Measurements from ENCODE around the gene TMEM120A. TPM values are rescaled to one million over a fixed set of nuclear protein-coding genes. Genes with fewer than 3 reads are reported as not detected.

Gene TMEM120A
- total RNA-seq, 1 experiment from 2014 or later = 71.0 TPM

DNA sequence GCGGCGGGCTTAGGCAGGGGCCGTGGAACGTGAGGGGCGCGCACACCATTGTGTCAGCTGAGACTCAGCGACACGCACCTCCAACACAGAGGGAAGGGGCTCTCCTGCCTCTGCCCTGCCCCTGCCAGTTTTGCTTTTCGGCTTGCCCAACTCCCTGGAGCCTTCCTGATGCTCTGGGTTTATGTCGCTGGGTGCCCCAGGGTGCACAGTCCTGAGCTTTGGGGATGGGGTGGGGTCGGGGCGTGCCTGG lies 13.3 kb downstream of the TMEM120A start:
- DNase-seq (ENCODE audit: low read depth, low spot score) = no peak
- TF ChIP-seq, protein P1, sequence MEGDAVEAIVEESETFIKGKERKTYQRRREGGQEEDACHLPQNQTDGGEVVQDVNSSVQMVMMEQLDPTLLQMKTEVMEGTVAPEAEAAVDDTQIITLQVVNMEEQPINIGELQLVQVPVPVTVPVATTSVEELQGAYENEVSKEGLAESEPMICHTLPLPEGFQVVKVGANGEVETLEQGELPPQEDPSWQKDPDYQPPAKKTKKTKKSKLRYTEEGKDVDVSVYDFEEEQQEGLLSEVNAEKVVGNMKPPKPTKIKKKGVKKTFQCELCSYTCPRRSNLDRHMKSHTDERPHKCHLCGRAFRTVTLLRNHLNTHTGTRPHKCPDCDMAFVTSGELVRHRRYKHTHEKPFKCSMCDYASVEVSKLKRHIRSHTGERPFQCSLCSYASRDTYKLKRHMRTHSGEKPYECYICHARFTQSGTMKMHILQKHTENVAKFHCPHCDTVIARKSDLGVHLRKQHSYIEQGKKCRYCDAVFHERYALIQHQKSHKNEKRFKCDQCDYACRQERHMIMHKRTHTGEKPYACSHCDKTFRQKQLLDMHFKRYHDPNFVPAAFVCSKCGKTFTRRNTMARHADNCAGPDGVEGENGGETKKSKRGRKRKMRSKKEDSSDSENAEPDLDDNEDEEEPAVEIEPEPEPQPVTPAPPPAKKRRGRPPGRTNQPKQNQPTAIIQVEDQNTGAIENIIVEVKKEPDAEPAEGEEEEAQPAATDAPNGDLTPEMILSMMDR (IDR thresholded peaks at IDR 0.05) = no peak
- no peak for TF ChIP-seq POLR2AphosphoS5 (IDR thresholded peaks at IDR 0.05; ENCODE audit: low read depth, low read length)
- TF ChIP-seq SIN3A (IDR thresholded peaks at IDR 0.05; ENCODE audit: borderline replicate concordance, insufficient read depth, low read depth, low read length) = no peak
- TF ChIP-seq TCF7L2 (IDR thresholded peaks at IDR 0.05; ENCODE audit: low read depth, low read length) = no peak
- TF ChIP-seq, protein P2, sequence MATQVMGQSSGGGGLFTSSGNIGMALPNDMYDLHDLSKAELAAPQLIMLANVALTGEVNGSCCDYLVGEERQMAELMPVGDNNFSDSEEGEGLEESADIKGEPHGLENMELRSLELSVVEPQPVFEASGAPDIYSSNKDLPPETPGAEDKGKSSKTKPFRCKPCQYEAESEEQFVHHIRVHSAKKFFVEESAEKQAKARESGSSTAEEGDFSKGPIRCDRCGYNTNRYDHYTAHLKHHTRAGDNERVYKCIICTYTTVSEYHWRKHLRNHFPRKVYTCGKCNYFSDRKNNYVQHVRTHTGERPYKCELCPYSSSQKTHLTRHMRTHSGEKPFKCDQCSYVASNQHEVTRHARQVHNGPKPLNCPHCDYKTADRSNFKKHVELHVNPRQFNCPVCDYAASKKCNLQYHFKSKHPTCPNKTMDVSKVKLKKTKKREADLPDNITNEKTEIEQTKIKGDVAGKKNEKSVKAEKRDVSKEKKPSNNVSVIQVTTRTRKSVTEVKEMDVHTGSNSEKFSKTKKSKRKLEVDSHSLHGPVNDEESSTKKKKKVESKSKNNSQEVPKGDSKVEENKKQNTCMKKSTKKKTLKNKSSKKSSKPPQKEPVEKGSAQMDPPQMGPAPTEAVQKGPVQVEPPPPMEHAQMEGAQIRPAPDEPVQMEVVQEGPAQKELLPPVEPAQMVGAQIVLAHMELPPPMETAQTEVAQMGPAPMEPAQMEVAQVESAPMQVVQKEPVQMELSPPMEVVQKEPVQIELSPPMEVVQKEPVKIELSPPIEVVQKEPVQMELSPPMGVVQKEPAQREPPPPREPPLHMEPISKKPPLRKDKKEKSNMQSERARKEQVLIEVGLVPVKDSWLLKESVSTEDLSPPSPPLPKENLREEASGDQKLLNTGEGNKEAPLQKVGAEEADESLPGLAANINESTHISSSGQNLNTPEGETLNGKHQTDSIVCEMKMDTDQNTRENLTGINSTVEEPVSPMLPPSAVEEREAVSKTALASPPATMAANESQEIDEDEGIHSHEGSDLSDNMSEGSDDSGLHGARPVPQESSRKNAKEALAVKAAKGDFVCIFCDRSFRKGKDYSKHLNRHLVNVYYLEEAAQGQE (IDR thresholded peaks at IDR 0.05; ENCODE audit: insufficient read depth in 1 of 2, low read depth in 2 of 2, low read length in 1 of 2) = no peak
- ATAC-seq = no peak
- H3K36me3 ChIP-seq (ENCODE audit: control insufficient read depth, insufficient read depth, low read length) = no peaks in the 10 kb centered on the region
- intact Hi-C loops (cut with micrococcal nuclease; ENCODE audit: unreplicated experiment) (no loop called here), in situ Hi-C loops (cut with HindIII; ENCODE audit: low pct_unique_long_range_greater_than_20kb, low sequenced_read_pairs) (no loop called here)
- BruUV-seq (replicated peaks) = no TSS peak
- no peaks in the 10 kb centered on the region for H3K27me3 ChIP-seq (ENCODE audit: control insufficient read depth, insufficient read depth, low read length)
- no peaks in the 10 kb centered on the region for H3K9me3 ChIP-seq (ENCODE audit: control insufficient read depth, insufficient read depth, low read depth, low read length)
- no peak overlapping the region for H3K4me3 ChIP-seq (ENCODE audit: low read depth in 2 of 2, low read length in 2 of 2)
- ChIA-PET CTCF (no interaction called here), POLR2A (no interaction called here)
- no peak overlapping the region for H3K27ac ChIP-seq (ENCODE audit: low read length)
- no peaks in the 10 kb centered on the region for H3K4me1 ChIP-seq (ENCODE audit: control insufficient read depth, insufficient read depth, low read length)

DNA sequence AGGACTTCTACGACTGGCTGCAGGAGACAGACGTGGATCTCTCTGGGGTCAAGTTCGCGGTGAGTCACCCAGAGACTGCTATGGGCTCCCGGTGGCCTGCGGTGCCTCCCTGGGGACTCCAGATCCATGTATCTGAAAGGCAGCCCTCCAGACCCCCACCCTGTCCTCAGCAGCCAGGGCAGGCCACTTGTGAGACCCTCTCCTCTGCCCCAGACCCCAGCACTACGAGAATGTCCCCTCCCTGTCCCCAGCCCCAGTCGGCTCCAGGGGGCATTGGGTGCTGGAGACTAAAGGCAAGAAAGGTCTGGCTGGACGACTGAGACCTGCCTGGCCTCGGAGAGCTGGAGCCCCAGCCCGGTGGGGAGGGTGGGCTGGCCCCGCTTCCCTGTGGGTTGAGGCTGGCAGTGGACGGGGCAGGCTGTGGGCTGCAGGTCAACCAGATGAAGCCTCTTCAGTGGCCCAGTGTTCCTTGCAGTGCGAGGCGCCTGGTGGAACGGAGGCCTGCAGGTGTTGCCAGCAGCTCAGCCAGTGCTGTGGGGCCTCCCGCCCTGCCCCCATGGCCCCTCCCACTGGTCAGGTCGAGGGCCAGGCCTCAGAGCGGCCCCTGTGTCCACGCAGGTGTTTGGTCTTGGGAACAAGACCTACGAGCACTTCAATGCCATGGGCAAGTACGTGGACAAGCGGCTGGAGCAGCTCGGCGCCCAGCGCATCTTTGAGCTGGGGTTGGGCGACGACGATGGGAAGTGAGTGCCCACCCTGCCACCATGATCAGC lies 13.8 kb downstream of the TMEM120A start:
- BruUV-seq (replicated peaks) = no TSS peak
- ATAC-seq = 0 out of 2 replicates have a peak, but pooled peaks have one; percentile 2

More for the DNA sequence above, 13.8 kb downstream of the TMEM120A start:
- POLR2A ChIA-PET = no interaction called here
- H3K4me3 ChIP-seq (ENCODE audit: low read depth in 2 of 2, low read length in 2 of 2) = no peak overlapping the region
- no peaks in the 10 kb centered on the region for H3K4me1 ChIP-seq (ENCODE audit: control insufficient read depth, insufficient read depth, low read length)
- CTCF ChIA-PET = no interaction called here
- intact Hi-C loops (cut with micrococcal nuclease; ENCODE audit: unreplicated experiment) (no loop called here), in situ Hi-C loops (cut with HindIII; ENCODE audit: low pct_unique_long_range_greater_than_20kb, low sequenced_read_pairs) (no loop called here)
- no peak overlapping the region for H3K27ac ChIP-seq (ENCODE audit: low read length)
- no peaks in the 10 kb centered on the region for H3K36me3 ChIP-seq (ENCODE audit: control insufficient read depth, insufficient read depth, low read length)
- TF ChIP-seq, protein P2 (IDR thresholded peaks at IDR 0.05; ENCODE audit: insufficient read depth in 1 of 2, low read depth in 2 of 2, low read length in 1 of 2) = no peak
- TF ChIP-seq SIN3A (IDR thresholded peaks at IDR 0.05; ENCODE audit: borderline replicate concordance, insufficient read depth, low read depth, low read length) (no peak), POLR2AphosphoS5 (IDR thresholded peaks at IDR 0.05; ENCODE audit: low read depth, low read length) (no peak), TCF7L2 (IDR thresholded peaks at IDR 0.05; ENCODE audit: low read depth, low read length) (no peak)
- TF ChIP-seq, protein P1 (IDR thresholded peaks at IDR 0.05) = no peak
- no peak for DNase-seq (ENCODE audit: low read depth, low spot score)
- H3K9me3 ChIP-seq (ENCODE audit: control insufficient read depth, insufficient read depth, low read depth, low read length) = no peaks in the 10 kb centered on the region
- H3K27me3 ChIP-seq (ENCODE audit: control insufficient read depth, insufficient read depth, low read length) = no peaks in the 10 kb centered on the region

All from Panc1 (cell line).